ENCODE measurements around the gene SLC5A8.

The SLC5A8 gene

DNA sequence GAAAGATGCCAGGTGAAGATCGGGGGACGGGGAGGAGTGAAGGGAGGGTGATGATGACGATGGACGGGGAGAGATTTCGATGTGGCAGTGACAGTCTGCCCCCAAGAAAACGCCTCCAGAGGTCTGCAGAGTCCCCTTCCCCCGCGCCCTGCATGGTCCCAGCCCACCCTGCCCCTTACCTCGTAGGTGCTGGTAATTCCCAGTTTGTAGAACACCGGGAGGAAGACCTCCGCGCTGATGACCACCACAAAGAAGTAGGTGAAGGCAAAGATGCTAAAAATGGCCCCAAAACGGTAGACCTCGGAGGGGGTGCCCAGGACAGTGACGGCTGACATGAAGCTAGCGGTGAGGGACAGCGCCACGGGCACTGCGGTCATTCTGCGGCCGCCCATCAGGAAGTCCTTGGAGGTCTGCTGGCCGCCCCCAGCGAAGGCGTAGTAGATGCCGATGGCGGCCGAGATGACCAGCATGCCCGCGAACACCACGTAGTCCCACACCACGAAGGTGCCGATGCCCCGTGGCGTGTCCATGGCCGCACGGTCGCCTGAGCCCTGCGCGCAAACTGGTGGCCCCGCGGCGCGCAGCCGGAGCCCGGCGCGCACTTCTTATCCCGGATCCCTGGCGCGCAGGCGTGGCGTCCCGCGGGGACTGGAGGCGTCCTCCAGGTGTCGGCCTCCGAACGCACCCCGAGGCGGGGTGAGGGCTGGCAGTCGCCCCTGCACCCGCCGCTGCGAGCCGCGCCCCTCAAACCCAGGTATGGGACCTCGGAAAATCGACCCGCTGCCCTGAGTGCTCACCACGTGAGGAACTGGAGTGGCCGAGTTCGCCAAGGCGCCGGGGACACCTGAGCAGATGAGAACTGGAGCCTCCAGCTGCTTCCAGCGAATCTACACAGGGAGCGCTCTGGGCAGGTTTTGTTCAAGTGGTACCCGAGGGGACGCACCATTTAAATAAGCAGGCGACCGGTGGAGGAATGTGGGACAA, at the start of gene SLC5A8:
TSS of gene SLC5A8 (minus strand) at position 920 of the 984 bp plus-strand sequence. CDS start at position 530, 390 bp downstream.
- DNase-seq (ENCODE audit: low read depth in 2 of 2), result no peak

- DNase-seq (ENCODE audit: low read depth in 2 of 2), result no peak
These were observed 47.3 kb upstream of the SLC5A8 start for GRCh38 chr12:101257357-101257756.

GRCh38 chr12:101256266-101256665, 46.2 kb upstream of the SLC5A8 start:
- no peak for DNase-seq (ENCODE audit: low read depth in 2 of 2)

DNA sequence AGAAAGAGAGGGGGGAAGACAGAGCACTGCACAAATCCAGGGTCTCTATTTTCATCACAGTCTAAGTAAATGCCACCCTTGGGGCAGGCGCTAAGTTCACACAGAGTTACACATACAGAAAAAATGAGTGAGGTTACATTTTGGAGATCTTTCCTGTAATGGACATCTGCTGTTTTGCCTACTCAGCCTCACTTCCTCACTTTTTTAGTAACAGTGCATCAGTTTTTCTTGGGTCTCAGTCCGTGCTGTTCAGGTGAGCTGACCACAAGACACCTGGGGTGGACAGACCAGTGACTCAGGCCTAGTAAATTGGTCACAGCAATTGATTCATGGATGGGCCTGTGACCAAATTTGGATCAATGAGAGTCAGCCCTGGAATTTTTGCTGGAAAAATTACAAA, 33.6 kb upstream of the SLC5A8 start:
- no peak for DNase-seq (ENCODE audit: low read depth in 2 of 2)

DNA sequence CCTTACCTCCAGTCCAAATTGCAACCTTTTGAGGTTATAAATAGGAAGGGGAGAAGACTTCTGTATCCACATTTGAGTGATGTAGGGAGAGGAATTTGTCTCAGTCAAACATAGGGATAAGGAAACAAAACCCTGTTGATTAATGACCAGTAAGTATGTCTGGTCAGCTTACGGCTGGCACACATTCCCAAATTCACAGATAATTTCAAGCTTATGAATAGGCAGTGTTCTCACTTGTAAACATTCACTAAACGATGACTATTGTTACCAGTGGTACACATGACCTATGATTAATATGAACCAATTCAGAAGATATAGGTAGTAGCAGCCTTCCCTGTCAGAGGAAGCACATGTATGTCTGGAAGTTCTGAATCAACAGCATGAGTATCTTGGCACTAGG, 33.0 kb upstream of the SLC5A8 start:
- DNase-seq (ENCODE audit: low read depth in 2 of 2), result no peak

DNA sequence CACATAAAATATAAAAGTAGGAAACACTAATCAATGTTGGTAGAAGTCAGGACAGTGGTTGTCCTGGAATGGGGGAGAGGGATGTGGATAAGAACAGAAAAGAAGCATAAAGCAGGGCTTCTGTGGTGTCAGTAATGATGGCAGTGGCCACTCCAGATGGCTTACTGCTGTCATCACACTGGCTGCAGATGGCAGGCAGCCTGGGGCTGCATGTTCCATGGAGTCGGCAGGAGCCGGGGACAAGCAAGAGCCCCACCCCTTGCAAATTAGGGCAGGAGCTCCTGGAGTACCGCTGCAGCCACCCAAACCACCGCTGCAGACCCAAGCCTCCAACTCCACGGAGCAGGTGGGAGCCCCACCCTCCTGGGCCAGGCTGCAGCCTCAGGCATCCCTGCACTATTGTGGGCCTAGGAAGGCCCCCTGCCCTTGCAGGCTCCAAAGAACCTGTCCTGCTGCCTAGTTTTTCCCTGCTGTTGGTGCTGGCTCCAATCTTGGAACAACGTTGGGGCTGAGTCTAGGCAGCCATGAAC, 28.8 kb upstream of the SLC5A8 start:
- DNase-seq (ENCODE audit: low read depth in 2 of 2), result no peak

DNA sequence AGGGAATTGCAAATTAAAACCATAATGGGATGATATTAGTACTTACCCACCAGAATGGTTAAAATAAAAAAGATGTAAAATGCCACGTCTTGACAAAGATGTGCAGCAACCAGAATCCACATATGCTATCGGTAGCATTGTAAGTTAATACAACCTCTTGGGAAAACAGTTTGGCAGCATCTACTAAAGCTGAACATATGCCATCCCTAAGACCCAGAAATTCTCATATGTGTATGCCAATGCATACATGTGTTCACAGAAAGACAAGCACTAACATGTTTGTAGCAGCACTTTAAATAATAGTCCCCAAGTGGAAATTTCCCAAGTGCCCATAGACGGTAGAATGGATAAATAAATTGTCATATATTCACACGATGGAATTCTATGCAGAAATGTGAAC, 28.3 kb upstream of the SLC5A8 start:
- no peak for DNase-seq (ENCODE audit: low read depth in 2 of 2)

DNA sequence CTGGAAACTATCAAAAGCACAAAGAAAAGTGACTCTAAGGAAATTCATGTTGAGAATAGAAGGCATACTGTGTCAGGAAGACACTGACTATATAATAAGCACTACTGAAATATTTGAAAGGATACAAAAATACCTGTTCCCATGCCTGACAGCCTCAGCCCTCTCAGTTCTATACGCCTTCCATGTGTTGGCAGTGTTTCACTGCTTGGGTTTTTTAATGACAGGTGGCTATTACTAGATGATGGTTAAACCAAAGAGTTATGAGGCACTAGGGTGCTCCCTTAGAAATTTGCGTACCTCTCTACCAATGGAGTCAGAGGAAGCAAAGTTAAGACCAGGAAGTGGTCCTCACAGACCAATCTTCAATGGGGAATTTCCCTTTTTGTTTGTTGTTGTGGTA, 25.6 kb upstream of the SLC5A8 start:
- DNase-seq (ENCODE audit: low read depth in 2 of 2), result no peak

- DNase-seq (ENCODE audit: low read depth in 2 of 2), result no peak
These were observed 21.6 kb upstream of the SLC5A8 start for GRCh38 chr12:101231636-101232035.

- no peak for DNase-seq (ENCODE audit: low read depth in 2 of 2)
These were observed 20.5 kb upstream of the SLC5A8 start for GRCh38 chr12:101230547-101230946.

DNA sequence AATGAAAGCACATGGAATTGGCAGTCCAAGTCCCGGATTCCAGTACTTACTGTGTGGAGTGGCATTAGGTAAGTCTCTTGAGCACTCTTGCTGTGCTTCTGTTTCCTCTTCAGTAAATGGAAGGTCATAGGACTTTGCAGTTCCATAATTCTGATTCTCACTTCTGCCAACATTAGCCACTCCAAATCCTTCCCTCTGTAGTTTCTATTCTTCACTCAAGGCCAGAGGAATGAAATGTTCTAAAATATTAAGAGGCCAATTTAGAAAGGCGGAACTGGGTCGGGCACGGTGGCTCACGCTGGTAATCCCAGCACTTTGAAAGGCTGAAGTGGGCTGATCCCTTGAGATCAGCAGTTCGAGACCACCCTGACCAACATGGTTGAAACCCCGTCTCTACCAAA, 19.8 kb upstream of the SLC5A8 start:
- no peak for DNase-seq (ENCODE audit: low read depth in 2 of 2)

DNA sequence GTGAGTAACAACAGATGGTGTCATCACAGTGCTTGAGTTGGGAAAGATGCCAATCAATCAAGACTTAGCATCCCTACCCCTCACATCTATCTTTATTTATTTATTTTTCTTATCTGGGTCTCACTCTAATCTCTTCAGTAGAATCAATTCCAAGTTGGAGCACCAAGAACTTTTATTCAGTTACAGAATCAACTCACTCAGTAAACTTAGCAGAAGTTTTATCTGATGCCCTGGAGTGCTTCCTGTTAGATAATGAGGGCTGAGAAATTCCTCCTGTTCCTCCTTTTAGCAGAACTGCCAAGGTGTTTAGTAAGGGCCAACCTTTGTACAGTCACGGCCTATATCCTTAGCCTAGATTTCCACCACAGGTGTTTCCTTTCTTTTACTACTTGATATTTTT, 11.3 kb upstream of the SLC5A8 start:
- no peak for DNase-seq (ENCODE audit: low read depth in 2 of 2)

DNA sequence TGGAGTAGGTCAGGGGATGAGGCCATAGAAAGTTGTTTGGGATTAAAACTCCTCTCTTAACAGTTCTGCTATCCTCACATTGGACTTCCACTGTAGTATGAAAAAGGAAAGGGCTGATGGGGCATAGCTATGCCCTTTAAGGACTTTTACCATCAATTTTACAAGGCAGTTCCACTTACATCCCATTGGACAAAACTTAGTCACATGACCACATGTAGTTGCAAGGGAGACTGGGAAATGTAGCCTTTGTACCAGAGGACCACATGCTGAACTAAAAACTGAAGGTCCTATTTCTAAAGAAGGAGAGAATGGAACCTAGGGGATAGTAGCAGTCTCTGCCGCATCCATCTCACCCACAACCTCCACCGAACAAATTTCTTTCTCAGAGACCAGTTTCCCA, 6.8 kb upstream of the SLC5A8 start:
- no peak for DNase-seq (ENCODE audit: low read depth in 2 of 2)

DNA sequence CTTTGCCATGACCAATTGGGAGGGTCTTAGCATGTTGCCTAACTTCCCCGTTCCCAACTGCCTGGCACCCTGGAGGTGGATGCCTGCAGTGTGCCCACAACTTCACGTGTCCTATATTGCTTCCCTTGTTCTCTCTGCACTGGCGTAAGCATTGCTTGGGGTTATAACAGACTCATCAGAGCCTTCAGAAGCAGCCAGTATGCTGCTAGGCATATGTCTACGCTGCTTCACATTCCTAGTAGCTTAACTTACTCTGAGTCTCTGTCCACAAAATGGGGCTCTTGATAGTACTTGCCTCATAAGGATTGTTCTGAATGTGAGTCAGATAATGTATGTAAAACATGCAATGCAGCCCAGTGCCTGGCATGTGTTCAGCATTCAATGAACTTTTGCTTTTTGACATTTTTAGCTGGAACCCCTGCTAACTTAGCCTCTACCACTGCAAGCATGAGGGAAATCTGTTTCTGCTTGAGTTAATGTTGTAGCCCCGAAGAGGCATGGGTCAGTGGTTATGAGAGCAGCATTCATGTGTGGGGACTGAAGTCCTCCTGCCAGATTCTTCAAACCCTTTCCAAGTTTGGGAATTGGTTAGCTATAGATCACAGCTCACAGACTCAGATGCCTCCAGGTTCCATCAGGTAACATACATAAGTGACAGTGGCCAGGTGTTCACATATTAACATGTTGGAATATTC, 2.8 kb downstream of the SLC5A8 start:
- no peak for DNase-seq (ENCODE audit: low read depth in 2 of 2)

- DNase-seq (ENCODE audit: low read depth in 2 of 2), result no peak
These were observed 5.3 kb downstream of the SLC5A8 start for GRCh38 chr12:101204602-101205304.

- DNase-seq (ENCODE audit: low read depth in 2 of 2), result no peak
These were observed 9.2 kb downstream of the SLC5A8 start for GRCh38 chr12:101200824-101201223.

GRCh38 chr12:101200145-101200544, 9.9 kb downstream of the SLC5A8 start:
- no peak for DNase-seq (ENCODE audit: low read depth in 2 of 2)

GRCh38 chr12:101186291-101186690, 23.7 kb downstream of the SLC5A8 start:
- no peak for DNase-seq (ENCODE audit: low read depth in 2 of 2)

DNA sequence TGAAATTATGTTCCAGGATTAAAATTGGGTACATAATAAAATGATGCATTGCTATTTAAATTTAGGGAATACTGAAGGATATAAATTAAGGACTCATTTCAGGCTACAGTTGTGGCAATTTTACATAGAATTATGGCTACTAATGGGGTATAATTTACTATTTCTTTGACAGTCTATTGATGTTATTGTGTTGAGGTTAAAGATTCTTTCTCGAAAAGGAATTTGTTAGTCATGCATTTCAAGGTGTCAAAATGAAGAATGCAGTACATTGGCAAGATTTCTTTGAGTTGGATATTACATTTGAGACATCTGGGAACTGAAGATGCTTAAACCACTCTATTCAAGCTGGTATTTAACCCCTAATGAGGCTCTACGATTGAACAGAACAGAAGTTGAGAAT, 28.3 kb downstream of the SLC5A8 start:
- no peak for DNase-seq (ENCODE audit: low read depth in 2 of 2)

- DNase-seq (ENCODE audit: low read depth in 2 of 2), result no peak
These were observed 35.5 kb downstream of the SLC5A8 start for GRCh38 chr12:101174541-101174940.

GRCh38 chr12:101173197-101173749, 36.8 kb downstream of the SLC5A8 start:
- DNase-seq (ENCODE audit: low read depth in 2 of 2), result no peak

GRCh38 chr12:101172316-101172715, 37.7 kb downstream of the SLC5A8 start:
- no peak for DNase-seq (ENCODE audit: low read depth in 2 of 2)
